Measurements from ENCODE around the gene DMD. TPM values are rescaled to one million over a fixed set of nuclear protein-coding genes. Genes with fewer than 3 reads are reported as not detected.

DMD gene
- total RNA-seq, 2 donors from 2014 or later, result 19.6 to 24.9 TPM

- TF ChIP-seq CTCF (conservative IDR thresholded peaks at IDR 0.05), result no peak
- no peaks in the 10 kb centered on the region for H3K36me3 Mint-ChIP-seq (ENCODE audit: low read depth)
- H3K4me1 ChIP-seq (ENCODE audit: control insufficient read depth, insufficient read depth, low read length), result no peaks in the 10 kb centered on the region
- no peaks in the 10 kb centered on the region for H3K27me3 Mint-ChIP-seq (ENCODE audit: insufficient read depth)
- no peaks in the 10 kb centered on the region for H3K36me3 ChIP-seq (ENCODE audit: control insufficient read depth, insufficient read depth, low read length)
- H3K4me1 Mint-ChIP-seq, result peaks cover 2% of the 10 kb centered on the region
- H3K27ac Mint-ChIP-seq, result no peak overlapping the region
- no peak overlapping the region for H3K4me3 ChIP-seq (ENCODE audit: low read length)
- 75% methylated on average over 3 of the region's 3 CpGs; no CpG with 5 or more reads in 1 of the 2 experiments for WGBS, 2 experiments (ENCODE audit: insufficient coverage in 1 of 2, insufficient read length in 1 of 2)
- no peak overlapping the region for H3K27ac ChIP-seq (ENCODE audit: low read depth, low read length)
- no peak overlapping the region for H3K4me3 Mint-ChIP-seq
- H3K9ac ChIP-seq (ENCODE audit: extremely low read depth, low read length, poor library complexity, severe bottlenecking), result no peak overlapping the region
- peaks cover 25% of the 10 kb centered on the region for H3K9me3 Mint-ChIP-seq
- H3K27me3 ChIP-seq (ENCODE audit: control insufficient read depth, insufficient read depth, low read length, poor library complexity, severe bottlenecking), result no peaks in the 10 kb centered on the region
- H3K9me3 ChIP-seq (ENCODE audit: control insufficient read depth, low read length), result no peaks in the 10 kb centered on the region
- no peak for DNase-seq
Observed at GRCh38 chrX:31546126-31546525, 1665.2 kb downstream of the DMD start.

DNA sequence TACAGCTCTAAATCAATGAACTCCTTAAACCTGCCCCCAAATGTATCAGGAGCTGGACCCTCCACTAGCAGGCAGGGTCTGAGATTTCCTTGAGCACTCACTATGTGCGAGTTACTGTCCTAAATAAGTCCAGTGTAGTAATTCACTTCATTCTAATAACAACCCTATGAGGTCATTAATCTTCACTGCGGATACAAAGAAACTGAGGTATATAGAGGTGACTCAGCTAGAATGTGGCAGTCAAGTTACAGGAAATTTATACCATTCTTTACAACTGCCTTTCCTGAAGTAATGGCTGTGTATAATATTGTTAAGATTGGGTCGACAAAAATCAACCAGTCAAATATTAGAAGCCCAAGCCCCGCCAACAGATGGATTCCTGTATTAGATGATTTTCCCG is 1665.6 kb downstream of the DMD start:
- Mint-ChIP-seq H3K27ac (no peak overlapping the region), H3K4me1 (peaks cover 2% of the 10 kb centered on the region), H3K4me3 (no peak overlapping the region), H3K36me3 (ENCODE audit: low read depth) (no peaks in the 10 kb centered on the region), H3K27me3 (ENCODE audit: insufficient read depth) (no peaks in the 10 kb centered on the region), H3K9me3 (peaks cover 28% of the 10 kb centered on the region)
- Histone ChIP-seq H3K27me3 (ENCODE audit: control insufficient read depth, insufficient read depth, low read length, poor library complexity, severe bottlenecking) (no peaks in the 10 kb centered on the region), H3K36me3 (ENCODE audit: control insufficient read depth, insufficient read depth, low read length) (no peaks in the 10 kb centered on the region), H3K9ac (ENCODE audit: extremely low read depth, low read length, poor library complexity, severe bottlenecking) (no peak overlapping the region), H3K27ac (ENCODE audit: low read depth, low read length) (no peak overlapping the region), H3K4me3 (ENCODE audit: low read length) (no peak overlapping the region), H3K4me1 (ENCODE audit: control insufficient read depth, insufficient read depth, low read length) (no peaks in the 10 kb centered on the region), H3K9me3 (ENCODE audit: control insufficient read depth, low read length) (no peaks in the 10 kb centered on the region)
- WGBS, 2 experiments (ENCODE audit: insufficient coverage in 1 of 2, insufficient read length in 1 of 2), result 92% methylated on average over 4 of the region's 5 CpGs; no CpG with 5 or more reads in 1 of the 2 experiments
- TF ChIP-seq CTCF (conservative IDR thresholded peaks at IDR 0.05), result no peak
- DNase-seq, result no peak

- H3K36me3 ChIP-seq (ENCODE audit: control insufficient read depth, insufficient read depth, low read length), result no peaks in the 10 kb centered on the region
- no peaks in the 10 kb centered on the region for H3K9me3 ChIP-seq (ENCODE audit: control insufficient read depth, low read length)
- no peaks in the 10 kb centered on the region for H3K27me3 ChIP-seq (ENCODE audit: control insufficient read depth, insufficient read depth, low read length, poor library complexity, severe bottlenecking)
- no peaks in the 10 kb centered on the region for H3K36me3 Mint-ChIP-seq (ENCODE audit: low read depth)
- DNase-seq, result no peak
- no peak overlapping the region for H3K27ac ChIP-seq (ENCODE audit: low read depth, low read length)
- H3K27ac Mint-ChIP-seq, result no peak overlapping the region
- peaks cover 29% of the 10 kb centered on the region for H3K9me3 Mint-ChIP-seq
- H3K4me1 ChIP-seq (ENCODE audit: control insufficient read depth, insufficient read depth, low read length), result no peaks in the 10 kb centered on the region
- TF ChIP-seq CTCF (conservative IDR thresholded peaks at IDR 0.05), result no peak
- no peak overlapping the region for H3K4me3 ChIP-seq (ENCODE audit: low read length)
- no peak overlapping the region for H3K4me3 Mint-ChIP-seq
- H3K9ac ChIP-seq (ENCODE audit: extremely low read depth, low read length, poor library complexity, severe bottlenecking), result no peak overlapping the region
- H3K4me1 Mint-ChIP-seq, result peaks cover 2% of the 10 kb centered on the region
- H3K27me3 Mint-ChIP-seq (ENCODE audit: insufficient read depth), result no peaks in the 10 kb centered on the region
- 80 to 95% methylated on average over 1 to 3 of the region's 3 CpGs for WGBS, 2 experiments (ENCODE audit: insufficient coverage in 1 of 2, insufficient read length in 1 of 2)
Observed at GRCh38 chrX:31545191-31545590, 1666.2 kb downstream of the DMD start.
